HG03045 (cell line): ENCODE data around the gene MSTO1.
"Not testable (repeated sequence)": the region's sequence is repeated elsewhere in the genome, so short reads cannot be mapped to it uniquely, and the experiment has no call there.

Experiments
- ATAC-seq: cut with Tn5 transposase; IDR thresholded peaks from one replicate; pipeline ENCODE4 v1.9.1; 2021; ENCODE audit warnings: mild to moderate bottlenecking, moderate library complexity; ENCODE audit not compliant: unreplicated experiment

The MSTO1 gene

DNA sequence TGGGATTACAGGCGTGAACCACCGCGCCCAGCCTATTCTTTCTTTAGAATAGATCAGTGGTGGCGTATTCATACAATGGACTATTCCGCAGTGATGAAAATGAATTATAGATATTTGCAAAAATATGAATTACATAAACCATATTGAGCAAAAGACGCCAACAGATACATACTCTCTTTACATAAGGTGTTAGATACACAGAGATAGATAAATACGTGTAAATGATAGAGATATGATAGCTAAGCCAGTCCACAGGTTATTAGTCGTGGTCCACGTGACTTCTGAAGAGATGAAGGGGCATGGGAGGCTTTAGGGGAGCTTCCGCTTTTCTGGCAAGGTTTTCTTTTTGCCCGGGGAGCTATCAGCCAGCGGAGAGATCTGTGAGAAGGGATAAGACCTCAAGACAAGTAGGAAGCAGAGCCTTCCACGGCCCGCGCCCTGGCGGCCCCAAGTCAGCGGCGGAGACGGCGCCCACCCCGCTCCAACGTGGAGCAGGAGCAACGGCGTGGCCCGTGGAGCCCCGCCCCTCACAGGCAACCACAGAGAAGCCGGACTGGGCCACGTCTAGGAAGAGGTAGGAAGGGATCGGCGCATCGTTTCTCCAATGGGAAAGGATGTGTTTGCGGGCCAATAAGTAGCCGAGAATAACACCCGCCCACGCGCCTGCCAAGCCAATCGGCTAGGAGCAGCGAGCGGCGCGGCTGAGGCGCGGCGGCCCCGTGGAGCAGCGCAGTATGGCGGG, at the start of gene MSTO1:
Gene MSTO1, plus strand, starts transcription at position 704 of the 742 bp plus-strand sequence. Its CDS starts 31 bp downstream, at position 735.
- peak; percentile 88 for ATAC-seq

DNA sequence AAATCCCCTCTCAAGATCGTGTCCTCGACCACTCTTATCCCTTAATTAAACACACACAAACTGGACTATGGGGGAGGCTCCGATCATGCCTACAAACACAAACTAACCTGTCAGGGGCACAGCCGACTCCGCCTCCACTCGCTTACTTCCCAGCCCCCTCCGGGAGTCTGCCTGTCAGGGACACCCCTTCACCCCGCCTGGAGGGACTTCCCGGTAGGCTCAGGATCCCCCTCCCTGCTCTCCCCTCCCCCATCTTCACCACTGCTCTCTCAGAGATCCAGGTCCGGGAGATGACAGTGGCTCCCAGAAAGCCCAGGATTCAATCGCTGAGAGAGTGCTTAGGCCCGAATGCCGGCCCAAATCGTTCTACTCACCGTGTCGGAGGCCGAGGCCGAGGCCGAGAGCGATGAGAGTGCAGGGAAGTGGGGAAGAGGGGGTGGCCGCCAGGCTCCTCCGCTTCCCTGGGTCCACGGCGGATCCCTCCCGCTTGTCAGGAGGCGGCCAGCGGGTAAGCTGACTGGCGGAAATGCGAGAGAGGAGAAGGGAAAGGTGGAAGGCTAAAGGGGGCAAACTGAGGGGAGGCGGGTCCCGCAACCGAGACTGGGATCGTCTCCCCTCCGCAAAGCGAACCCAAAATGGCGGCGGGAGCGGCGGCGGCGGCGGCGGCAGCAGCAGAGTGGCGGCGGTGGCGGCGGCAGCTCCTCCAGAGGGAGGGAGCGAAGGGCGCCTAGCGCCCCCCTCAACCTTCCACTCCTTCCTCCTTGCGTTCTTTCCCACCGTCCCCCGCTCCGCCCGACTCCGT, 48.0 kb upstream of the MSTO1 start:
- ATAC-seq, result peak; percentile 31

- ATAC-seq, result peak; percentile 77
Observed at GRCh38 chr1:155562581-155563376, 47.2 kb upstream of the MSTO1 start, which contains the start of gene ASH1L. Gene ASH1L (minus strand): TSS chr1:155562803. CDS start chr1:155521519, 41,284 bp downstream.

- not testable (repeated sequence) for ATAC-seq
Observed at GRCh38 chr1:155563377-155564022, 46.5 kb upstream of the MSTO1 start.

GRCh38 chr1:155569988-155570592, 39.9 kb upstream of the MSTO1 start:
- ATAC-seq, result no peak

- no peak for ATAC-seq
Observed at GRCh38 chr1:155570593-155570990, 39.4 kb upstream of the MSTO1 start.

- ATAC-seq, result no peak
Observed at GRCh38 chr1:155574077-155574476, 35.9 kb upstream of the MSTO1 start.

DNA sequence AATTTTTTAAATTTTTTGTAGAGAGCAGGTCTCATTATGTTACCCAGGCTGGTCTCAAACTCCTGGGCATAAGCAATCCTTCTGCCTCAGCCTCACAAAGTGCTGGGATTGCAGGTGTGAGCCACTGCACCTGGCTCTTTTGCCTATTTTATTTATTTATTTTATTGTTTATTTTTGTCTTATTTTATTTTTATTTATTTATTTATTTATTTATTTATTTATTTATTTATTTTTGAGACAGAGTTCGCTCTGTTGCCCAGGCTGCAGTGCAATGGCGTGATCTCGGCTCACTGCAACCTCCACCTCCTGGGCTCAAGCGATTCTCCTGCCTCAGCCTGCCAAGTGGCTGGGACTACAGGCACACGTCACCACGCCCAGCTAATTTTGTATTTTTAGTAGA, 34.4 kb upstream of the MSTO1 start:
- not testable (repeated sequence) for ATAC-seq

- ATAC-seq, result not testable (repeated sequence)
Observed at GRCh38 chr1:155583846-155584245, 26.2 kb upstream of the MSTO1 start.

GRCh38 chr1:155589282-155589681, 20.7 kb upstream of the MSTO1 start:
- not testable (repeated sequence) for ATAC-seq

DNA sequence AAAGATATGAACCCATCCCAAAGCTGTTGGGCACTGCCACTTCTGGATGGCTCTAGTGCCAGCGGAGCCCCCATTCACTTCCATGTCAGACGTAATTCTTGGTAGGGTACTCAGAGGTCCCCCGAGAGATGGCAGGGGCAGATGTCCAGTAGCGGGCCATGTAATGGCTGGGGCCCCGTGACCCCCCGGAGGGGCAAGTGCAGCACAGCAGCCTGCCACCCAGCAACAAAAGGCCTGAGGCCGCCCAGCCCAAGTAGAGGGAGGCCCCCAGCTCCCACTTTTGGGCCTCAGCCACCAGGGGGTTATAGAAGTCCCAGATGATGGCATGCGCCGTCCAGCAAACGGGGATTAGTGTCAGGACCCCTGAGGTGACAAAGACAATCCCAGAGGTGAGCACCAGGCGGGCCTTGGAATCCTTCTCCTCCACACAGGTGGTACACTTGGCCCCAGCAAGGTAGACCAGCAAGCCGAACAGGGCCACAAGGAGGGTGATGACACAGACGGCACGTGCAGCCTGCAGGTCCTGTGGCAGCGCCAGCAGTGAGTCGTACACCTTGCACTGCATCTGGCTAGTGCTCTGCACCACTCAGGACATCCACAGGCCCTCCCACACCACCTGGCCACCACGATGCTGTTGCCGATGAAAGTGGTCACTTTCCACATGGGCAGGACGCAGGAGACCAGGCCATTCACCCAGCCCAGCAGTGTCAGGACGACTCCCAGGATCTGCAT, 19.3 kb upstream of the MSTO1 start:
- not testable (repeated sequence) for ATAC-seq

GRCh38 chr1:155591770-155592169, 18.2 kb upstream of the MSTO1 start:
- no peak for ATAC-seq

- ATAC-seq, result not testable (repeated sequence)
Observed at GRCh38 chr1:155595877-155596474, 14.0 kb upstream of the MSTO1 start.

DNA sequence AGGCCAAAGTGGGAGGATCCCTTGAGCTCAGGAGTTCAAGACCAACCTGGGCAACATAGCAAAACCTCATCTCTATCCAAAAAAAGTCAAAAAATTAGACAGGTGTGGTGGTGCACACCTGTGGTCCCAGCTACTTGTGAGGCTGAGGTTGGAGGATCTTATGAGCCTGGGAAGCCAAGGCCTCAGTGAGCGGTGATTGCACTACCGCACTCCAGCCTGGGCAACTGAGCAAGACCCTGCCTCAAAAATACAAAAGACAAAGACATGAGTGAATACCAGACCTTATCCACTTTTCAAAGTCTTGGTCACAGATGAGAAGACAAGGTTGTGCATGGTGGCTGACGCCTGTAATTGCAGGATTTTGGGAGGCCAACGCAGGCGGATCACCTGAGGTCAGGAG, 13.2 kb upstream of the MSTO1 start:
- ATAC-seq, result no peak

GRCh38 chr1:155598842-155599331, 11.1 kb upstream of the MSTO1 start:
- no peak for ATAC-seq

DNA sequence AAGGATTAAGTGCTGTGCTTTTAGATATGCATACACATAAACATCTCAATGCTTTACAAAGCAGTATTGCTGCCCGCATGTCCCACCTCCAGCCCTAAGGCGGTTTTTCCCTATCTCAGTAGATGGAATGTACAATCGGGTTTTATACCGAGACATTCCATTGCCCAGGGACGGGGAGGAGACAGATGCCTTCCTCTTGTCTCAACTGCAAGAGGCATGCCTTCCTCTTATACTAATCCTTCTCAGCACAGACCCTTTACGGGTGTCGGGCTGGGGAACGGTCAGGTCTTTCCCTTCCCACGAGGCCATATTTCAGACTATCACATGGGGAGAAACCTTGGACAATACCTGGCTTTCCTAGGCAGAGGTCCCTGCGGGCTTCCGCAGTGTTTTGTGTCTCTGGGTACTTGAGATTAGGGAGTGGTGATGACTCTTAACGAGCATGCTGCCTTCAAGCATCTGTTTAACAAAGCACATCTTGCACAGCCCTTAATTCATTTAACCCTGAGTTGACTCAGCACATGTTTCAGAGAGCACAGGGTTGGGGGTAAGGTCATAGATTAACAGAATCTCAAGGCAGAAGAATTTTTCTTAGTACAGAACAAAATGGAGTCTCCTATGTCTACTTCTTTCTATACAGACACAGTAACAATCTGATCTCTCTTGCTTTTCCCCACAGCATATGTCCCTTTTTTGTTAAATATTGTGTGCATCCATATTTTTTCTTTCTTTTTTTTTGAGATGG, 10.0 kb upstream of the MSTO1 start:
- ATAC-seq, result not testable (repeated sequence)

- no peak for ATAC-seq
Observed at GRCh38 chr1:155607708-155608107, 2.3 kb upstream of the MSTO1 start.

- ATAC-seq, result no peak
Observed at GRCh38 chr1:155608888-155609225, 1.2 kb upstream of the MSTO1 start.
